GM23338 (cell line): ENCODE data around the gene CSTPP1. TPM values are rescaled to one million over a fixed set of nuclear protein-coding genes. Genes with fewer than 3 reads are reported as not detected.

Experiments
- ATAC-seq: fragments of 200-7000 bp; cut with Tn5 transposase; 3 replicates; pipeline ENCODE4 v1.9.1; 2020
- DNase-seq: peaks from one replicate; pipeline ENCODE4 v3.0.0-alpha.2; 2015; ENCODE audit warnings: low spot score
- H2AFZ ChIP-seq: fragments of 200-600 bp; sonication (generic); 2 replicates; pipeline ENCODE4 v1.8.0; 2016; ENCODE audit warnings: antibody characterized with exemption, mild to moderate bottlenecking, moderate library complexity
- H3F3A ChIP-seq: fragments of 200-600 bp; sonication (generic); replicated peaks from 2 replicates; pipeline ENCODE4 v1.8.0; 2017; ENCODE audit warnings: antibody characterized with exemption, mixed run types, low read depth
- H3K27ac ChIP-seq: fragments of 200-600 bp; sonication (generic); 2 replicates; pipeline ENCODE4 v1.6.1; 2016; ENCODE audit warnings: low read depth
- H3K27me3 ChIP-seq: fragments of 200-600 bp; sonication (generic); 2 replicates; pipeline ENCODE4 v1.8.0; 2016; ENCODE audit warnings: mild to moderate bottlenecking, mixed run types, moderate library complexity; ENCODE audit not compliant: insufficient read depth
- H3K36me3 ChIP-seq: fragments of 200-600 bp; sonication (generic); 2 replicates; pipeline ENCODE4 v1.8.0; 2016; ENCODE audit warnings: mild to moderate bottlenecking; ENCODE audit not compliant: insufficient read depth
- H3K4me1 ChIP-seq: fragments of 200-600 bp; sonication (generic); 2 replicates; pipeline ENCODE4 v1.8.0; 2016; ENCODE audit warnings: mild to moderate bottlenecking, moderate library complexity; ENCODE audit not compliant: insufficient read depth
- H3K4me2 ChIP-seq: fragments of 200-600 bp; sonication (generic); 2 replicates; pipeline ENCODE4 v1.7.1; 2017; ENCODE audit warnings: mixed run types
- H3K4me3 ChIP-seq: fragments of 200-600 bp; sonication (generic); 2 replicates; pipeline ENCODE4 v1.6.1; 2016; ENCODE audit warnings: mixed run types
- H3K79me2 ChIP-seq: fragments of 200-600 bp; sonication (generic); replicated peaks from 2 replicates; pipeline ENCODE4 v1.8.0; 2017; ENCODE audit warnings: mild to moderate bottlenecking; ENCODE audit not compliant: insufficient read depth
- H3K9me2 ChIP-seq: fragments of 200-600 bp; sonication (generic); 2 replicates; pipeline ENCODE4 v1.8.0; 2017; ENCODE audit not compliant: insufficient read depth
- H4K20me1 ChIP-seq: fragments of 200-600 bp; sonication (generic); replicated peaks from 2 replicates; pipeline ENCODE4 v1.8.0; 2017; ENCODE audit warnings: mild to moderate bottlenecking; ENCODE audit not compliant: insufficient read depth
- H3K27ac Mint-ChIP-seq: 2 replicates; pipeline ENCODE4 v1.8.0; 2020; ENCODE audit warnings: inconsistent platforms, mild to moderate bottlenecking, moderate library complexity, mixed read lengths
- H3K27me3 Mint-ChIP-seq: 3 replicates; pipeline ENCODE4 v1.8.0; 2022; ENCODE audit warnings: low read depth, mild to moderate bottlenecking, moderate library complexity, mixed read lengths, inconsistent platforms; ENCODE audit not compliant: insufficient read depth, poor library complexity
- H3K36me3 Mint-ChIP-seq: 3 replicates; pipeline ENCODE4 v1.8.0; 2021; ENCODE audit warnings: low read depth, mild to moderate bottlenecking, inconsistent platforms, moderate library complexity, mixed read lengths
- H3K4me1 Mint-ChIP-seq: 3 replicates; pipeline ENCODE4 v1.8.0; 2020; ENCODE audit warnings: mild to moderate bottlenecking, inconsistent platforms, mixed read lengths
- H3K4me3 Mint-ChIP-seq: 3 replicates; pipeline ENCODE4 v1.8.0; 2021; ENCODE audit warnings: moderate library complexity, mild to moderate bottlenecking, inconsistent platforms, mixed read lengths
- H3K9me3 Mint-ChIP-seq: 3 replicates; pipeline ENCODE4 v1.8.0; 2020; ENCODE audit warnings: moderate library complexity, mild to moderate bottlenecking, inconsistent platforms, mixed read lengths
- NANOG ChIP-seq: IDR thresholded peaks from 2 replicates; pipeline ENCODE4 v1.6.1; 2016; ENCODE audit warnings: antibody characterized with exemption, borderline replicate concordance
- ZNF331 ChIP-seq: fragments of 250-450 bp; sonication (Bioruptor Pico); IDR thresholded peaks from 2 replicates; pipeline ENCODE4 v1.5.0; 2020; ENCODE audit warnings: low read depth, mild to moderate bottlenecking, moderate library complexity
- polyA plus RNA-seq: library from polyadenylated mRNA; unstranded; fragments of >200 nt; fragmentation: Nextera tagmentation; extraction: Ambion mirVana; gene quantifications from 2 replicates; pipeline ENCODE4 v1.2.1, GENCODE V29; 2016
- total RNA-seq: library from RNA; depleted of rRNA; stranded (reverse); fragments of >200 nt; shearing (Covaris generic); gene quantifications from 2 replicates; pipeline ENCODE4 v1.2.3, GENCODE V29; 2014
- TF ChIP-seq, protein P1 (sequence below): IDR thresholded peaks from one replicate; pipeline ENCODE4 v1.6.1; 2018; ENCODE audit warnings: antibody characterized with exemption; ENCODE audit not compliant: unreplicated experiment
- TF ChIP-seq, protein P2 (sequence below), 2 experiments: fragments of 200-600 bp in 1 of 2; sonication (generic) in 1 of 2; conservative IDR thresholded peaks; 2 replicates each; pipeline versions ENCODE4 v1.5.1 to v1.6.1; 2016 to 2017; ENCODE audit warnings: antibody characterized with exemption in 2 of 2, low read depth in 2 of 2, mild to moderate bottlenecking in 2 of 2, moderate library complexity in 1 of 2
- TF ChIP-seq, protein P3 (sequence below): fragments of 250-450 bp; sonication (Bioruptor Pico); IDR thresholded peaks from 2 replicates; pipeline ENCODE4 v1.5.0; 2020; ENCODE audit warnings: mild to moderate bottlenecking, moderate library complexity
- TF ChIP-seq, protein P4 (sequence below): IDR thresholded peaks from 2 replicates; pipeline ENCODE4 v1.6.1; 2016; ENCODE audit warnings: antibody characterized with exemption

The CSTPP1 gene
- total and polyA plus RNA-seq, 2 experiments from 2014 or later = 23.5 to 42.6 TPM

DNA sequence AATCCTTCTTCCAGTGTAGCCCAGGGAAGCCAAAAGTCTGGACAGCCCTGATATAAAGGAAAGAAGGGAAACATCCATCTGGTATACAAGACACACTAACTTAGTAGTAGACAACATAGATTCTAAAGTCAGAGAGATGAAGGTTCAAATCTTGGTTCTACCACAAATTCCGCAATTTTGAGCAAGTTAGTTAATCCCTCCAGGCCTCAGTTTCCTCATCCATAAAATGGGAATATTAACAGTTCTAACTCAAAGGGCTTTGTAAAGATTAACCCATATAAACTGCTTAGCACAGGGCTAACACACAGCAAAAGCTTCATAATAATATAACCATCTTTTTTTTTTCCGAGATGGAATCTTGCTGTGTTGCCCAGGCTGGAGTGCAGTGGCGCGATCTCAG lies 29.0 kb upstream of the CSTPP1 start:
- TF ChIP-seq, protein P1, sequence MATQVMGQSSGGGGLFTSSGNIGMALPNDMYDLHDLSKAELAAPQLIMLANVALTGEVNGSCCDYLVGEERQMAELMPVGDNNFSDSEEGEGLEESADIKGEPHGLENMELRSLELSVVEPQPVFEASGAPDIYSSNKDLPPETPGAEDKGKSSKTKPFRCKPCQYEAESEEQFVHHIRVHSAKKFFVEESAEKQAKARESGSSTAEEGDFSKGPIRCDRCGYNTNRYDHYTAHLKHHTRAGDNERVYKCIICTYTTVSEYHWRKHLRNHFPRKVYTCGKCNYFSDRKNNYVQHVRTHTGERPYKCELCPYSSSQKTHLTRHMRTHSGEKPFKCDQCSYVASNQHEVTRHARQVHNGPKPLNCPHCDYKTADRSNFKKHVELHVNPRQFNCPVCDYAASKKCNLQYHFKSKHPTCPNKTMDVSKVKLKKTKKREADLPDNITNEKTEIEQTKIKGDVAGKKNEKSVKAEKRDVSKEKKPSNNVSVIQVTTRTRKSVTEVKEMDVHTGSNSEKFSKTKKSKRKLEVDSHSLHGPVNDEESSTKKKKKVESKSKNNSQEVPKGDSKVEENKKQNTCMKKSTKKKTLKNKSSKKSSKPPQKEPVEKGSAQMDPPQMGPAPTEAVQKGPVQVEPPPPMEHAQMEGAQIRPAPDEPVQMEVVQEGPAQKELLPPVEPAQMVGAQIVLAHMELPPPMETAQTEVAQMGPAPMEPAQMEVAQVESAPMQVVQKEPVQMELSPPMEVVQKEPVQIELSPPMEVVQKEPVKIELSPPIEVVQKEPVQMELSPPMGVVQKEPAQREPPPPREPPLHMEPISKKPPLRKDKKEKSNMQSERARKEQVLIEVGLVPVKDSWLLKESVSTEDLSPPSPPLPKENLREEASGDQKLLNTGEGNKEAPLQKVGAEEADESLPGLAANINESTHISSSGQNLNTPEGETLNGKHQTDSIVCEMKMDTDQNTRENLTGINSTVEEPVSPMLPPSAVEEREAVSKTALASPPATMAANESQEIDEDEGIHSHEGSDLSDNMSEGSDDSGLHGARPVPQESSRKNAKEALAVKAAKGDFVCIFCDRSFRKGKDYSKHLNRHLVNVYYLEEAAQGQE = no peak
- TF ChIP-seq, protein P2, sequence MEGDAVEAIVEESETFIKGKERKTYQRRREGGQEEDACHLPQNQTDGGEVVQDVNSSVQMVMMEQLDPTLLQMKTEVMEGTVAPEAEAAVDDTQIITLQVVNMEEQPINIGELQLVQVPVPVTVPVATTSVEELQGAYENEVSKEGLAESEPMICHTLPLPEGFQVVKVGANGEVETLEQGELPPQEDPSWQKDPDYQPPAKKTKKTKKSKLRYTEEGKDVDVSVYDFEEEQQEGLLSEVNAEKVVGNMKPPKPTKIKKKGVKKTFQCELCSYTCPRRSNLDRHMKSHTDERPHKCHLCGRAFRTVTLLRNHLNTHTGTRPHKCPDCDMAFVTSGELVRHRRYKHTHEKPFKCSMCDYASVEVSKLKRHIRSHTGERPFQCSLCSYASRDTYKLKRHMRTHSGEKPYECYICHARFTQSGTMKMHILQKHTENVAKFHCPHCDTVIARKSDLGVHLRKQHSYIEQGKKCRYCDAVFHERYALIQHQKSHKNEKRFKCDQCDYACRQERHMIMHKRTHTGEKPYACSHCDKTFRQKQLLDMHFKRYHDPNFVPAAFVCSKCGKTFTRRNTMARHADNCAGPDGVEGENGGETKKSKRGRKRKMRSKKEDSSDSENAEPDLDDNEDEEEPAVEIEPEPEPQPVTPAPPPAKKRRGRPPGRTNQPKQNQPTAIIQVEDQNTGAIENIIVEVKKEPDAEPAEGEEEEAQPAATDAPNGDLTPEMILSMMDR (conservative IDR thresholded peaks at IDR 0.05; ENCODE audit: low read depth in 2 of 2) = no peak
- H3K36me3 ChIP-seq = no peaks in the 10 kb centered on the region
- ATAC-seq (no peak), DNase-seq (no peak)
- no peaks in the 10 kb centered on the region for H3K9me2 ChIP-seq
- Mint-ChIP-seq H3K4me3 (no peak overlapping the region; the same call in 2 of the 3 replicates), H3K27me3 (peaks cover 11% of the 10 kb centered on the region), H3K36me3 (peaks cover 24% of the 10 kb centered on the region), H3K9me3 (no peaks in the 10 kb centered on the region), H3K4me1 (peaks cover 72% of the 10 kb centered on the region), H3K27ac (peak overlapping the region; percentile 20; the same call in 1 of the 2 replicates)
- H3K27ac ChIP-seq = peak overlapping the region; percentile 91
- H3K27me3 ChIP-seq = no peaks in the 10 kb centered on the region
- H3K79me2 ChIP-seq = peaks cover 60% of the 10 kb centered on the region
- peaks cover 22% of the 10 kb centered on the region for H3F3A ChIP-seq
- H3K4me1 ChIP-seq = peaks cover 65% of the 10 kb centered on the region
- H2AFZ ChIP-seq = no peak overlapping the region
- H3K4me3 ChIP-seq = no peak overlapping the region
- 0 out of 2 replicates have a peak, but pooled peaks cover 3% of the 10 kb centered on the region for H4K20me1 ChIP-seq
- peak overlapping the region; percentile 67; the same call in 1 of the 2 replicates for H3K4me2 ChIP-seq

DNA sequence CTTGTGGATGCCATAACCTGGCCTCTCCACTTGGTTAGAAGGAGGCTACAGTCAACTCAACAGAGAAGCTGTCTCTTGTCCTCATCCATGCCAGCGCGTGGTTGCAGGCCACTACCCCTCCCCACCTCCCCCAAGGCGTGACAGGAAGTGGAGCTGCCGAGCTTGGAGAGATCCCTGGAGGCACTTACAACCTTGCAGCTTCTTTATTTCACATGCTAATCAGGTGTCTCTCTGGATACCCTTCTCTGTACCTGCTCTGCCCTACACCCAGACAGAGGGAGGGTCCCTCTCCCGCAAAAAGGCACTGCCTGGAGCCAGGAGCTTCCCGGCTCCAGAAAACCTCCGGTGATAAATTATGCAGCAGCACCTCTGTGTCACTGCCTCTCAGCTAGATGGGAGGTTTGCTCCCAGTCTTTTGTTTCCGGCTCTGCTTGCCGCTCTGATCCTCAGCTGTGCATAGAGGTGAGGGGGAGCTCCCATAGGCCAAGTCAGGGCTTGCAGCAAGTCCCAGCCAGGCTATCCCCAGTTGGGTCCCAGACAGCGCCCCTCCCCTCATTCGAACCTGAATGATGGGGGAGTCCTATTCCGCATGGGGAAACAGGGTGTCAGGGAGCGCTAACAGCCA lies 23.9 kb upstream of the CSTPP1 start:
- peaks cover 33% of the 10 kb centered on the region for H3K27me3 Mint-ChIP-seq
- H3F3A ChIP-seq = peaks cover 27% of the 10 kb centered on the region
- H3K36me3 ChIP-seq = no peaks in the 10 kb centered on the region
- H4K20me1 ChIP-seq = no peaks in the 10 kb centered on the region
- H2AFZ ChIP-seq = no peak overlapping the region
- DNase-seq (peak; percentile 92), ATAC-seq (peak; percentile 78)
- H3K4me3 Mint-ChIP-seq = peak overlapping the region; percentile 71
- H3K9me2 ChIP-seq = no peaks in the 10 kb centered on the region
- H3K4me2 ChIP-seq = peak overlapping the region; percentile 78
- peak overlapping the region; percentile 95 for H3K27ac ChIP-seq
- peaks cover 14% of the 10 kb centered on the region for H3K36me3 Mint-ChIP-seq
- H3K27me3 ChIP-seq = peaks cover 18% of the 10 kb centered on the region
- H3K4me3 ChIP-seq = peak overlapping the region; percentile 50
- H3K4me1 Mint-ChIP-seq = peaks cover 72% of the 10 kb centered on the region
- H3K4me1 ChIP-seq = peaks cover 68% of the 10 kb centered on the region
- H3K79me2 ChIP-seq = peaks cover 74% of the 10 kb centered on the region
- peak overlapping the region; percentile 92 for H3K27ac Mint-ChIP-seq
- H3K9me3 Mint-ChIP-seq = no peaks in the 10 kb centered on the region; the same call in 2 of the 3 replicates
- TF ChIP-seq, protein P3, sequence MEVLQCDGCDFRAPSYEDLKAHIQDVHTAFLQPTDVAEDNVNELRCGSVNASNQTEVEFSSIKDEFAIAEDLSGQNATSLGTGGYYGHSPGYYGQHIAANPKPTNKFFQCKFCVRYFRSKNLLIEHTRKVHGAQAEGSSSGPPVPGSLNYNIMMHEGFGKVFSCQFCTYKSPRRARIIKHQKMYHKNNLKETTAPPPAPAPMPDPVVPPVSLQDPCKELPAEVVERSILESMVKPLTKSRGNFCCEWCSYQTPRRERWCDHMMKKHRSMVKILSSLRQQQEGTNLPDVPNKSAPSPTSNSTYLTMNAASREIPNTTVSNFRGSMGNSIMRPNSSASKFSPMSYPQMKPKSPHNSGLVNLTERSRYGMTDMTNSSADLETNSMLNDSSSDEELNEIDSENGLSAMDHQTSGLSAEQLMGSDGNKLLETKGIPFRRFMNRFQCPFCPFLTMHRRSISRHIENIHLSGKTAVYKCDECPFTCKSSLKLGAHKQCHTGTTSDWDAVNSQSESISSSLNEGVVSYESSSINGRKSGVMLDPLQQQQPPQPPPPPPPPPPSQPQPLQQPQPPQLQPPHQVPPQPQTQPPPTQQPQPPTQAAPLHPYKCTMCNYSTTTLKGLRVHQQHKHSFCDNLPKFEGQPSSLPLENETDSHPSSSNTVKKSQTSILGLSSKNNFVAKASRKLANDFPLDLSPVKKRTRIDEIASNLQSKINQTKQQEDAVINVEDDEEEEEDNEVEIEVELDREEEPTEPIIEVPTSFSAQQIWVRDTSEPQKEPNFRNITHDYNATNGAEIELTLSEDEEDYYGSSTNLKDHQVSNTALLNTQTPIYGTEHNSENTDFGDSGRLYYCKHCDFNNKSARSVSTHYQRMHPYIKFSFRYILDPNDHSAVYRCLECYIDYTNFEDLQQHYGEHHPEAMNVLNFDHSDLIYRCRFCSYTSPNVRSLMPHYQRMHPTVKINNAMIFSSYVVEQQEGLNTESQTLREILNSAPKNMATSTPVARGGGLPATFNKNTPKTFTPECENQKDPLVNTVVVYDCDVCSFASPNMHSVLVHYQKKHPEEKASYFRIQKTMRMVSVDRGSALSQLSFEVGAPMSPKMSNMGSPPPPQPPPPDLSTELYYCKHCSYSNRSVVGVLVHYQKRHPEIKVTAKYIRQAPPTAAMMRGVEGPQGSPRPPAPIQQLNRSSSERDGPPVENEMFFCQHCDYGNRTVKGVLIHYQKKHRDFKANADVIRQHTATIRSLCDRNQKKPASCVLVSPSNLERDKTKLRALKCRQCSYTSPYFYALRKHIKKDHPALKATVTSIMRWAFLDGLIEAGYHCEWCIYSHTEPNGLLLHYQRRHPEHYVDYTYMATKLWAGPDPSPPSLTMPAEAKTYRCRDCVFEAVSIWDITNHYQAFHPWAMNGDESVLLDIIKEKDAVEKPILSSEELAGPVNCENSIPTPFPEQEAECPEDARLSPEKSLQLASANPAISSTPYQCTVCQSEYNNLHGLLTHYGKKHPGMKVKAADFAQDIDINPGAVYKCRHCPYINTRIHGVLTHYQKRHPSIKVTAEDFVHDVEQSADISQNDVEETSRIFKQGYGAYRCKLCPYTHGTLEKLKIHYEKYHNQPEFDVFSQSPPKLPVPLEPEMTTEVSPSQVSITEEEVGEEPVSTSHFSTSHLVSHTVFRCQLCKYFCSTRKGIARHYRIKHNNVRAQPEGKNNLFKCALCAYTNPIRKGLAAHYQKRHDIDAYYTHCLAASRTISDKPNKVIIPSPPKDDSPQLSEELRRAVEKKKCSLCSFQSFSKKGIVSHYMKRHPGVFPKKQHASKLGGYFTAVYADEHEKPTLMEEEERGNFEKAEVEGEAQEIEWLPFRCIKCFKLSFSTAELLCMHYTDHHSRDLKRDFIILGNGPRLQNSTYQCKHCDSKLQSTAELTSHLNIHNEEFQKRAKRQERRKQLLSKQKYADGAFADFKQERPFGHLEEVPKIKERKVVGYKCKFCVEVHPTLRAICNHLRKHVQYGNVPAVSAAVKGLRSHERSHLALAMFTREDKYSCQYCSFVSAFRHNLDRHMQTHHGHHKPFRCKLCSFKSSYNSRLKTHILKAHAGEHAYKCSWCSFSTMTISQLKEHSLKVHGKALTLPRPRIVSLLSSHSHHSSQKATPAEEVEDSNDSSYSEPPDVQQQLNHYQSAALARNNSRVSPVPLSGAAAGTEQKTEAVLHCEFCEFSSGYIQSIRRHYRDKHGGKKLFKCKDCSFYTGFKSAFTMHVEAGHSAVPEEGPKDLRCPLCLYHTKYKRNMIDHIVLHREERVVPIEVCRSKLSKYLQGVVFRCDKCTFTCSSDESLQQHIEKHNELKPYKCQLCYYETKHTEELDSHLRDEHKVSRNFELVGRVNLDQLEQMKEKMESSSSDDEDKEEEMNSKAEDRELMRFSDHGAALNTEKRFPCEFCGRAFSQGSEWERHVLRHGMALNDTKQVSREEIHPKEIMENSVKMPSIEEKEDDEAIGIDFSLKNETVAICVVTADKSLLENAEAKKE (CRISPR knock-in tag) = no peak
- TF ChIP-seq, protein P4, sequence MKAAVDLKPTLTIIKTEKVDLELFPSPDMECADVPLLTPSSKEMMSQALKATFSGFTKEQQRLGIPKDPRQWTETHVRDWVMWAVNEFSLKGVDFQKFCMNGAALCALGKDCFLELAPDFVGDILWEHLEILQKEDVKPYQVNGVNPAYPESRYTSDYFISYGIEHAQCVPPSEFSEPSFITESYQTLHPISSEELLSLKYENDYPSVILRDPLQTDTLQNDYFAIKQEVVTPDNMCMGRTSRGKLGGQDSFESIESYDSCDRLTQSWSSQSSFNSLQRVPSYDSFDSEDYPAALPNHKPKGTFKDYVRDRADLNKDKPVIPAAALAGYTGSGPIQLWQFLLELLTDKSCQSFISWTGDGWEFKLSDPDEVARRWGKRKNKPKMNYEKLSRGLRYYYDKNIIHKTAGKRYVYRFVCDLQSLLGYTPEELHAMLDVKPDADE = peak; percentile 79
- TF ChIP-seq ZNF331 (CRISPR knock-in tag) (no peak), NANOG (peak; percentile 40; the same call in 1 of the 2 replicates)
